GM12878 (cell line): Measurements from ENCODE around the gene AMBRA1. TPM values are rescaled to one million over a fixed set of nuclear protein-coding genes. Genes with fewer than 3 reads are reported as not detected.
A peak's percentile ranks its signal among the peaks of the same experiment; 100 is the strongest.

Experiments
- ATAC-seq: fragments of 200-7000 bp; cut with Tn5 transposase; 3 replicates; pipeline ENCODE4 v1.9.1; 2020; ENCODE audit warnings: mild to moderate bottlenecking, moderate library complexity
- BruUV-seq: library from RNA; stranded (reverse); fragments of 400-500 nt; replicated peaks from 2 replicates; lab custom pipeline; 2021; lab: Mats Ljungman, UMichigan
- CTCF ChIA-PET: fragments of 300-600 bp; sonication (Branson Sonifier 250); formaldehyde crosslinking; extraction: SDS; loops from one replicate; lab custom pipeline; 2021; ENCODE audit warnings: inconsistent platforms; lab: Yijun Ruan, JAX
- POLR2A ChIA-PET: fragments of 350-600 bp; formaldehyde crosslinking; extraction: SDS; loops from one replicate; lab custom pipeline; 2021; ENCODE audit warnings: inconsistent platforms; lab: Charles Lee
- RAD21 ChIA-PET: fragments of 300-600 bp; sonication (Branson Sonifier 250); formaldehyde crosslinking; loops from one replicate; lab custom pipeline; 2023; ENCODE audit warnings: antibody characterized with exemption; ENCODE audit not compliant: unreplicated experiment; lab: Charles Lee
- SMC1A ChIA-PET: fragments of 300-600 bp; sonication (Branson Sonifier 250); formaldehyde crosslinking; loops from one replicate; lab custom pipeline; 2023; ENCODE audit not compliant: unreplicated experiment, uncharacterized antibody; lab: Charles Lee
- DNase-seq: peaks from one replicate; pipeline ENCODE4 v3.0.0-alpha.2; 2011; ENCODE audit warnings: low read depth, low spot score
- FAIRE-seq: peaks from 3 replicates; lab custom pipeline; 2011; peaks lifted over from hg19 to GRCh38; lab: Jason Lieb, UNC
- H2AFZ ChIP-seq: 2 replicates; pipeline ENCODE4 v1.6.0; 2011; ENCODE audit warnings: low read depth, low read length, control low read depth; ENCODE audit not compliant: control insufficient read depth
- H3K27ac ChIP-seq: 2 replicates; pipeline ENCODE4 v1.5.1; 2011; ENCODE audit warnings: control low read depth; ENCODE audit not compliant: control insufficient read depth, insufficient read depth
- H3K27me3 ChIP-seq, 2 experiments: replicated peaks in 1 of 2; 2 replicates each; pipeline versions ENCODE4 v1.6.0 to v1.6.1; 2011; ENCODE audit warnings: low read length in 1 of 2; ENCODE audit not compliant: control insufficient read depth in 2 of 2, insufficient read depth in 2 of 2
- H3K36me3 ChIP-seq, 2 experiments: 2 replicates each; pipeline ENCODE4 v1.5.1; 2011; ENCODE audit warnings: low read length in 1 of 2; ENCODE audit not compliant: control insufficient read depth in 2 of 2, insufficient read depth in 2 of 2
- H3K4me1 ChIP-seq: 2 replicates; pipeline ENCODE4 v1.6.1; 2011; ENCODE audit warnings: mild to moderate bottlenecking, low read length, moderate library complexity, mixed read lengths; ENCODE audit not compliant: control insufficient read depth, insufficient read depth
- H3K4me2 ChIP-seq: 2 replicates; pipeline ENCODE4 v1.6.0; 2011; ENCODE audit warnings: control low read depth; ENCODE audit not compliant: control insufficient read depth, insufficient read depth
- H3K4me3 ChIP-seq: fragments of 200-600 bp; sonication (generic); 2 replicates; pipeline ENCODE4 v1.5.1; 2016
- H3K79me2 ChIP-seq: 2 replicates; pipeline ENCODE4 v1.6.0; 2011; ENCODE audit warnings: low read length; ENCODE audit not compliant: control insufficient read depth, insufficient read depth
- H3K9ac ChIP-seq: 2 replicates; pipeline ENCODE4 v1.8.0; 2011; ENCODE audit warnings: low read length, control low read depth, mixed read lengths; ENCODE audit not compliant: control insufficient read depth, insufficient read depth
- H3K9me3 ChIP-seq: replicated peaks from 3 replicates; pipeline ENCODE4 v1.5.1; 2011; ENCODE audit warnings: mild to moderate bottlenecking, low read length; ENCODE audit not compliant: control insufficient read depth, insufficient read depth
- H4K20me1 ChIP-seq: 2 replicates; pipeline ENCODE4 v1.6.0; 2011; ENCODE audit not compliant: control insufficient read depth, insufficient read depth
- BMI1 ChIP-seq: fragments of 450-650 bp; IDR thresholded peaks from 2 replicates; pipeline ENCODE4 v1.6.1; 2016; ENCODE audit warnings: mild to moderate bottlenecking, moderate library complexity, borderline replicate concordance
- EZH2 ChIP-seq: IDR thresholded peaks from 2 replicates; pipeline ENCODE4 v1.6.1; 2012; ENCODE audit warnings: low read depth, mild to moderate bottlenecking, control low read depth, inconsistent platforms, low read length, borderline replicate concordance; ENCODE audit not compliant: control insufficient read depth
- HDGF ChIP-seq: fragments of 450-650 bp; IDR thresholded peaks from 2 replicates; pipeline ENCODE4 v1.6.1; 2016; ENCODE audit warnings: antibody characterized with exemption
- JUND ChIP-seq: IDR thresholded peaks from 2 replicates; pipeline ENCODE4 v1.6.1; 2012; ENCODE audit warnings: low read depth, mild to moderate bottlenecking, low read length, improper control_type of control experiment, moderate library complexity
- NBN ChIP-seq: fragments of 450-650 bp; IDR thresholded peaks from 2 replicates; pipeline ENCODE4 v1.6.1; 2016
- NFYB ChIP-seq: IDR thresholded peaks from 2 replicates; pipeline ENCODE4 v1.6.1; 2011; ENCODE audit warnings: low read depth, mild to moderate bottlenecking, low read length, improper control_type of control experiment, moderate library complexity; ENCODE audit not compliant: insufficient read depth
- PAX5 ChIP-seq: IDR thresholded peaks from 2 replicates; pipeline ENCODE4 v1.6.1; 2011; ENCODE audit warnings: low read depth, low read length, borderline replicate concordance
- POLR2AphosphoS2 ChIP-seq: IDR thresholded peaks from 2 replicates; pipeline ENCODE4 v1.6.1; 2011; ENCODE audit warnings: low read depth, mild to moderate bottlenecking, low read length, improper control_type of control experiment, moderate library complexity
- RAD51 ChIP-seq: fragments of 450-650 bp; IDR thresholded peaks from 2 replicates; pipeline ENCODE4 v1.6.1; 2016; ENCODE audit warnings: moderate library complexity, mild to moderate bottlenecking, inconsistent platforms
- SMC3 ChIP-seq: IDR thresholded peaks from 2 replicates; pipeline ENCODE4 v1.6.1; 2011; ENCODE audit warnings: low read length, improper control_type of control experiment, borderline replicate concordance
- TARDBP ChIP-seq: IDR thresholded peaks from 2 replicates; pipeline ENCODE4 v1.6.1; 2016; ENCODE audit warnings: borderline replicate concordance
- TCF12 ChIP-seq: IDR thresholded peaks from 2 replicates; pipeline ENCODE4 v1.6.1; 2011; ENCODE audit warnings: low read depth, mild to moderate bottlenecking, low read length
- YBX1 ChIP-seq: fragments of 450-650 bp; IDR thresholded peaks from 2 replicates; pipeline ENCODE4 v1.6.1; 2016; ENCODE audit warnings: antibody characterized with exemption
- ZSCAN29 ChIP-seq: fragments of 450-650 bp; IDR thresholded peaks from 2 replicates; pipeline ENCODE4 v1.6.1; 2017; ENCODE audit warnings: mild to moderate bottlenecking, moderate library complexity
- WGBS: methylation state at CpG from one replicate; pipeline ENCODE4 v1.1.6; 2016; ENCODE audit warnings: low lambda C conversion rate; ENCODE audit not compliant: insufficient replicate concordance, insufficient coverage; ENCODE audit errors: missing lambda C conversion rate; 5-methylcytosine and 5-hydroxymethylcytosine counted together
- in situ Hi-C: fragments of 300-500 bp; cut with MboI; formaldehyde crosslinking; loops from 9 replicates; pipeline ENCODE4 v1.14.3; 2018; ENCODE audit warnings: mixed read lengths
- intact Hi-C: fragments of 100-400 bp; cut with micrococcal nuclease; formaldehyde crosslinking; loops from one replicate; pipeline ENCODE4 v1.14.2; 2022; ENCODE audit not compliant: unreplicated experiment
- polyA plus RNA-seq, 11 experiments: library from polyadenylated mRNA; depleted of rRNA in 4 of 11; unstranded in 6 of 11; stranded (reverse) in 5 of 11; fragments of >200 nt; fragmentation: Nextera tagmentation in 4 of 11; fragmentation: Illumina TruSeq in 1 of 11; extraction: Ambion mirVana in 4 of 11; extraction: Trizol in 1 of 11; gene quantifications; 1 replicate in 1 of 11; 2 replicates in 10 of 11; pipeline versions ENCODE4 v1.2.1 to v1.2.3, GENCODE V29; 2011 to 2016; ENCODE audit warnings: inconsistent platforms in 2 of 11, missing spikeins in 2 of 11, low read depth in 1 of 11
- total RNA-seq, 4 experiments: library from RNA; depleted of rRNA in 3 of 4; stranded (reverse); fragments of >200 nt in 3 of 4; fragmentation: Illumina TruSeq in 1 of 4; extraction: Trizol in 1 of 4; gene quantifications; 2 replicates each; pipeline versions ENCODE4 v1.2.1 to v1.2.3, GENCODE V29; 2013 to 2021
- TF ChIP-seq, protein P1 (sequence below): fragments of 450-650 bp; IDR thresholded peaks from 2 replicates; pipeline ENCODE4 v1.6.1; 2014; ENCODE audit warnings: mild to moderate bottlenecking
- TF ChIP-seq, protein P2 (sequence below): fragments of 450-650 bp; conservative IDR thresholded peaks from 2 replicates; pipeline ENCODE4 v1.6.1; 2017; ENCODE audit warnings: mild to moderate bottlenecking, moderate library complexity

AMBRA1 gene
- total and polyA plus RNA-seq, 10 of the 15 experiments (the other 5 are each of a cell fraction or from before 2014, with no cell fraction given) = 0.57 to 34.3 (median 13.7) TPM

DNA sequence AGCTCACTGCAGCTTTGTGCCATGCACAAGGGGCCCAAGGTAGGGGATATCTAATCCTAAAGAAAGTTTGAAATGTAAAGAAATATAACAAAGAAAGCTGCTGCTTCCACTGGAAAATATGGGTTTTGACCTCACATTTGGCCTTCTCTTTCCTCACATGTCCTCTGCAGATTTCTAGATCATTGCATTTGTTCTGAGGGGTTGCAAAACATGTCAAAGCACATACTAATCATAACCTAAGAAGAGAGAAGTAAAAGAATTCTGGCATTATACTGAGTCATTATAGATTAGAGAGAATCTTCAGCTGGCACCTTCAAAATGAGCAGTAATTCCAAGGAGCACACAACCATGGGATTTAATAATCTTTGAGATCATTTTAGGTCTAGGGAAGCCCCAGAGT is 109.7 kb downstream of the AMBRA1 start:
- H3K79me2 ChIP-seq = no peaks in the 10 kb centered on the region
- DNase-seq (no peak), FAIRE-seq (no peak), ATAC-seq (no peak)
- CTCF ChIA-PET = interaction anchor here (0.6 to 9.9 kb wide), 9 partner anchors 6 to 1036 kb away, joined by 3 to 135 read pairs (median 17); partner anchors contain the start of genes ATG13 and HARBI1
- SMC1A ChIA-PET = interaction anchor here (0.9 to 11.2 kb wide), 17 partner anchors 6 to 138 kb away, joined by 3 to 171 read pairs (median 11); no protein-coding TSS in a partner anchor
- H3K27me3 ChIP-seq = no peaks in the 10 kb centered on the region
- RAD21 ChIA-PET = interaction anchor here (0.9 to 4.3 kb wide), 14 partner anchors 9 to 134 kb away, joined by 3 to 37 read pairs (median 10); partner anchors contain the start of gene CHRM4
- no peak overlapping the region for H3K4me3 ChIP-seq
- H4K20me1 ChIP-seq = no peaks in the 10 kb centered on the region
- H3K4me2 ChIP-seq = no peak overlapping the region
- intact Hi-C loops = loop anchor here (5.0 kb wide), 1 partner anchor 37 kb away; no protein-coding TSS in a partner anchor
- BruUV-seq = no TSS peak
- peaks cover 3% of the 10 kb centered on the region for H3K4me1 ChIP-seq
- no peak overlapping the region for H2AFZ ChIP-seq
- no peaks in the 10 kb centered on the region for H3K9me3 ChIP-seq
- TF ChIP-seq NBN (no peak), JUND (no peak), TCF12 (no peak), PAX5 (no peak)
- TF ChIP-seq, protein P1, sequence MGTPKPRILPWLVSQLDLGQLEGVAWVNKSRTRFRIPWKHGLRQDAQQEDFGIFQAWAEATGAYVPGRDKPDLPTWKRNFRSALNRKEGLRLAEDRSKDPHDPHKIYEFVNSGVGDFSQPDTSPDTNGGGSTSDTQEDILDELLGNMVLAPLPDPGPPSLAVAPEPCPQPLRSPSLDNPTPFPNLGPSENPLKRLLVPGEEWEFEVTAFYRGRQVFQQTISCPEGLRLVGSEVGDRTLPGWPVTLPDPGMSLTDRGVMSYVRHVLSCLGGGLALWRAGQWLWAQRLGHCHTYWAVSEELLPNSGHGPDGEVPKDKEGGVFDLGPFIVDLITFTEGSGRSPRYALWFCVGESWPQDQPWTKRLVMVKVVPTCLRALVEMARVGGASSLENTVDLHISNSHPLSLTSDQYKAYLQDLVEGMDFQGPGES = no peak
- no peak overlapping the region for H3K9ac ChIP-seq
- H3K27ac ChIP-seq = peak overlapping the region; percentile 41
- POLR2A ChIA-PET = interaction anchor here (0.6 to 3.4 kb wide), 7 partner anchors 18 to 124 kb away, joined by 3 to 19 read pairs (median 4); no protein-coding TSS in a partner anchor
- in situ Hi-C loops = no loop called here
- no peaks in the 10 kb centered on the region; a peak in 2 of 4 replicates for H3K36me3 ChIP-seq

DNA sequence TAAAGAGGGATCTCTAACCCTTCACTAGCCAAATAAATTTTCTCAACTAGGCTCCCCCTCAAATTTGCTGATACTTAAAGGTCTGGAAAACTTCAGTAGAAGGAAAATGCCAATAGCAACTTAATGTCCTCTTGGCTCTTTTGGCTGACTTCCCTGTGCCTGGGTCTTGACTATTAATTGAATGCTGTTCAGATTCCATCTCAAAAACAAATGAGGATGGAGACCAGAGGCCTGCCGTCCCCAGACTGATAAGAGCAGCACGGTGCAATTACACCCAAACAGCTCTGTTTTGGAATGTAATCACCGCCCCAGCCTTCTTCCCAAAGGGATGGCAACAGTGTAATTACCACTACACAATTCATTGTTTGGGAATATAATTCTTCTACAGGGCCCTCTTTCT is 112.9 kb downstream of the AMBRA1 start:
- POLR2A ChIA-PET = interaction anchor here (0.9 to 3.6 kb wide), 6 partner anchors 9 to 44 kb away, joined by 3 to 23 read pairs (median 6); no protein-coding TSS in a partner anchor
- TF ChIP-seq SMC3 = no peak
- TF ChIP-seq, protein P2, sequence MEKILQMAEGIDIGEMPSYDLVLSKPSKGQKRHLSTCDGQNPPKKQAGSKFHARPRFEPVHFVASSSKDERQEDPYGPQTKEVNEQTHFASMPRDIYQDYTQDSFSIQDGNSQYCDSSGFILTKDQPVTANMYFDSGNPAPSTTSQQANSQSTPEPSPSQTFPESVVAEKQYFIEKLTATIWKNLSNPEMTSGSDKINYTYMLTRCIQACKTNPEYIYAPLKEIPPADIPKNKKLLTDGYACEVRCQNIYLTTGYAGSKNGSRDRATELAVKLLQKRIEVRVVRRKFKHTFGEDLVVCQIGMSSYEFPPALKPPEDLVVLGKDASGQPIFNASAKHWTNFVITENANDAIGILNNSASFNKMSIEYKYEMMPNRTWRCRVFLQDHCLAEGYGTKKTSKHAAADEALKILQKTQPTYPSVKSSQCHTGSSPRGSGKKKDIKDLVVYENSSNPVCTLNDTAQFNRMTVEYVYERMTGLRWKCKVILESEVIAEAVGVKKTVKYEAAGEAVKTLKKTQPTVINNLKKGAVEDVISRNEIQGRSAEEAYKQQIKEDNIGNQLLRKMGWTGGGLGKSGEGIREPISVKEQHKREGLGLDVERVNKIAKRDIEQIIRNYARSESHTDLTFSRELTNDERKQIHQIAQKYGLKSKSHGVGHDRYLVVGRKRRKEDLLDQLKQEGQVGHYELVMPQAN = no peak
- no peak for TF ChIP-seq NFYB
- no peak for TF ChIP-seq HDGF
- no peak for TF ChIP-seq BMI1
- TF ChIP-seq YBX1 = no peak
- no peak for TF ChIP-seq POLR2AphosphoS2
- TF ChIP-seq EZH2 = no peak
- no peak for TF ChIP-seq TARDBP
- no peak for TF ChIP-seq RAD51
- TF ChIP-seq JUND = no peak
- no peak for TF ChIP-seq ZSCAN29

More for the DNA sequence above, 112.9 kb downstream of the AMBRA1 start:
- Histone ChIP-seq H3K4me3 (no peak overlapping the region), H3K27ac (no peak overlapping the region), H3K27me3 (no peaks in the 10 kb centered on the region), H3K4me2 (no peak overlapping the region), H3K9ac (no peak overlapping the region), H3K9me3 (no peaks in the 10 kb centered on the region), H4K20me1 (no peaks in the 10 kb centered on the region; the same call in 1 of the 2 replicates), H2AFZ (no peak overlapping the region), H3K36me3 (peaks cover 0 to 3% of the 10 kb centered on the region in 2 experiments; a peak in 1 of 4 replicates), H3K79me2 (no peaks in the 10 kb centered on the region), H3K4me1 (peaks cover 12% of the 10 kb centered on the region)
- ChIA-PET RAD21 (interaction anchor here (1.1 to 7.4 kb wide), 13 partner anchors 8 to 137 kb away, joined by 3 to 130 read pairs (median 7); partner anchors contain the start of genes ATG13, HARBI1 and MDK), SMC1A (interaction anchor here (1.3 to 11.2 kb wide), 11 partner anchors 9 to 92 kb away, joined by 3 to 171 read pairs (median 40); no protein-coding TSS in a partner anchor), CTCF (interaction anchor here (1.4 to 9.9 kb wide), 6 partner anchors 10 to 91 kb away, joined by 3 to 135 read pairs (median 12); partner anchors contain the start of gene CHRM4)
- in situ Hi-C loops (no loop called here), intact Hi-C loops (loop anchor here (5.0 kb wide), 1 partner anchor 34 kb away; no protein-coding TSS in a partner anchor)
- FAIRE-seq (no peak), ATAC-seq (no peak), DNase-seq (no peak)
- 93% methylated on average over 3 of the region's 3 CpGs for WGBS
- BruUV-seq = no TSS peak
